GM12864 (cell line): ENCODE data around the gene LYZL1.
"Not testable (repeated sequence)": the region's sequence is repeated elsewhere in the genome, so short reads cannot be mapped to it uniquely, and the experiment has no call there.

Experiments
- DNase-seq: peaks from one replicate; pipeline ENCODE4 v3.0.0-alpha.2; 2011; ENCODE audit warnings: low read depth
- H3K4me3 ChIP-seq: 2 replicates; pipeline ENCODE4 v1.5.1; 2011; ENCODE audit warnings: mild to moderate bottlenecking, low read depth, low read length, control low read depth
- TF ChIP-seq, protein P1 (sequence below): IDR thresholded peaks from 2 replicates; pipeline ENCODE4 v1.5.1; 2011; ENCODE audit warnings: low read depth, mild to moderate bottlenecking, moderate library complexity, low read length, control low read depth, inconsistent platforms; ENCODE audit errors: missing control alignments

The LYZL1 gene

DNA sequence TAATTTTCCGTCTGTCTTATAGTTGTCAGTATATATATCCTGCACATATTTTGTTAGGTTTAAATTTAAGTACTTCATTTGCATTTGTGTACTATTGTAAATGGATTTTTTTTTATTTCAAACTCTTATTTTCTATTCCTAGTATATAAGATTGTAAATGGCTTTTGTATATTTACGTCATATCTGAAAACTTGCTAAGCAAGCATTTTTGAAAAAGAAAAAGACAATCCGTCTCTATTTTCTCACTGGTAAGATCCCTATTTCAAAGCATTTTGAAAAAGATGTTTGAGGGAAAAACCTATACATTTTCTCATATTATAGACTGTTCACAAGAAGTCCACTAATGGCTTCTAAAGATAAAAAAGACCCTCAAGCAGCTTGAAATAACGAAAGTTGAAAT, 1.2 kb upstream of the LYZL1 start:
- DNase-seq = no peak
- H3K4me3 ChIP-seq = no peak overlapping the region
- TF ChIP-seq, protein P1, sequence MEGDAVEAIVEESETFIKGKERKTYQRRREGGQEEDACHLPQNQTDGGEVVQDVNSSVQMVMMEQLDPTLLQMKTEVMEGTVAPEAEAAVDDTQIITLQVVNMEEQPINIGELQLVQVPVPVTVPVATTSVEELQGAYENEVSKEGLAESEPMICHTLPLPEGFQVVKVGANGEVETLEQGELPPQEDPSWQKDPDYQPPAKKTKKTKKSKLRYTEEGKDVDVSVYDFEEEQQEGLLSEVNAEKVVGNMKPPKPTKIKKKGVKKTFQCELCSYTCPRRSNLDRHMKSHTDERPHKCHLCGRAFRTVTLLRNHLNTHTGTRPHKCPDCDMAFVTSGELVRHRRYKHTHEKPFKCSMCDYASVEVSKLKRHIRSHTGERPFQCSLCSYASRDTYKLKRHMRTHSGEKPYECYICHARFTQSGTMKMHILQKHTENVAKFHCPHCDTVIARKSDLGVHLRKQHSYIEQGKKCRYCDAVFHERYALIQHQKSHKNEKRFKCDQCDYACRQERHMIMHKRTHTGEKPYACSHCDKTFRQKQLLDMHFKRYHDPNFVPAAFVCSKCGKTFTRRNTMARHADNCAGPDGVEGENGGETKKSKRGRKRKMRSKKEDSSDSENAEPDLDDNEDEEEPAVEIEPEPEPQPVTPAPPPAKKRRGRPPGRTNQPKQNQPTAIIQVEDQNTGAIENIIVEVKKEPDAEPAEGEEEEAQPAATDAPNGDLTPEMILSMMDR = no peak

DNA sequence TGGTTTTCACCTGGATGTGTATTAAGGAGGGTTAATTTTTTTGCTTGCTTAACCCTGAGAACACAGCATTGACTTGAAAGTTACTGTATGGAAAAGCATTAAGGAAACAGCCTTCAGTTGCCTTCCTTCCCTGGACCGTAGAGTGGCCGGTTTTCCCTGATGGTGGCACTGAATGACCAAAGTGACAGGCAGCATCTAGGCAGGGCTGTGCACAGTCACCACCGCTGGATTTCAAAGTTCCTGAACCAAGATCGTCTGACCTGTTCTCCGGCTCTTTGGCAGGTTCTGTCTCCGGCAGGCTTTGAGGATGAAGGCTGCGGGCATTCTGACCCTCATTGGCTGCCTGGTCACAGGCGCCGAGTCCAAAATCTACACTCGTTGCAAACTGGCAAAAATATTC, 2.7 kb downstream of the LYZL1 start:
- not testable (repeated sequence) for DNase-seq, H3K4me3 ChIP-seq

DNA sequence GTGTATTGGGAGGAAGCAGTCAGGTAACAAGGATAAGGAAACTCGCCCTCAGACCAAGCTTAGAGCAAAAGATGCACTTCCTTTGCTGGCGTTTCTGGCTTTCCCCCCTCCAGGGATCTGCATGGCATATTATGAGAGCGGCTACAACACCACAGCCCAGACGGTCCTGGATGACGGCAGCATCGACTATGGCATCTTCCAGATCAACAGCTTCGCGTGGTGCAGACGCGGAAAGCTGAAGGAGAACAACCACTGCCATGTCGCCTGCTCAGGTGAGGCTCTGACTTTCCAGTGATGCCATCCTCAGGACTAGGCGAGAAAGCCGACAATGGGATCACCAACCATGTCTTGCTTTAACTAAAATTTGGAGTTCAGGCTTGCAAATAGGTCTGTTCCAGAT, 3.5 kb downstream of the LYZL1 start:
- DNase-seq, H3K4me3 ChIP-seq: not testable (repeated sequence)

DNA sequence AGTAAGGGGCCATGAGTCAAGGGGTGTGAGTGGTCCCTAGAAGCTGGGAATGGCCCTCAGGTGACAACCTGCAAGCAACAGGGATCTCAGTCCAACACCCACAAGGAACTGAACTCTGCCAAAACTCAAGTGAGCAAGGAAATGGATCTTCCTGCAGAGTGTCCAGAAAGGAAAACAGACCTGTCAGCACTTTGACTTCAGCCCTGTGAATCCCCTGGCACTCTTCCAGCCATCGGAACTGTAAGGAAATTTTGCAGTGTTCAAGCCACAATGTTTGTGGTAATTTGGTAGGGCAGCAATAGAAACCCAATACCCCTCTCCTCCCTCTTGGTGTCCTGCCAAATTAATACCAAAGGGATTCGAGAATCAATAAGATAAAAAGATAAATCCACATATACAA, 6.9 kb downstream of the LYZL1 start:
- TF ChIP-seq, protein P1 = no peak
- H3K4me3 ChIP-seq = no peak overlapping the region
- no peak for DNase-seq

DNA sequence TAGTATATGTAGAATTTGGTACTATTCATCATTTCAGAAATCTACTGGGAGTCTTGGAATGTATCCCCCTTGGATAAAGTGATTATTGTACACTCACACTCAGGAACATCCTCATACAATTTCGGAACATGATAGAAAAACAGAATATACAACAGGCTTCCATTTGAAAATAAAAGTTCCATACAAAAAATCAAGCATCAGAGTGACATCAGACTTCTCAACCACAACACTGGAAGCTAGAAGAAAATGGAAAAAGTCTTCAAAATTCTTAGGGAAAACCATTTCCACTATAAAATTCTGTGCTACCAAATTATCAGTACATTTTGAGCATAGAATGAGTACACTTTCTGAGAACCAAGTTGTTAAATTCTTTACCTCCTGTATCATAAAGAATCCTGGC, 8.8 kb downstream of the LYZL1 start:
- no peak for DNase-seq
- no peak overlapping the region for H3K4me3 ChIP-seq
- TF ChIP-seq, protein P1 = no peak

DNA sequence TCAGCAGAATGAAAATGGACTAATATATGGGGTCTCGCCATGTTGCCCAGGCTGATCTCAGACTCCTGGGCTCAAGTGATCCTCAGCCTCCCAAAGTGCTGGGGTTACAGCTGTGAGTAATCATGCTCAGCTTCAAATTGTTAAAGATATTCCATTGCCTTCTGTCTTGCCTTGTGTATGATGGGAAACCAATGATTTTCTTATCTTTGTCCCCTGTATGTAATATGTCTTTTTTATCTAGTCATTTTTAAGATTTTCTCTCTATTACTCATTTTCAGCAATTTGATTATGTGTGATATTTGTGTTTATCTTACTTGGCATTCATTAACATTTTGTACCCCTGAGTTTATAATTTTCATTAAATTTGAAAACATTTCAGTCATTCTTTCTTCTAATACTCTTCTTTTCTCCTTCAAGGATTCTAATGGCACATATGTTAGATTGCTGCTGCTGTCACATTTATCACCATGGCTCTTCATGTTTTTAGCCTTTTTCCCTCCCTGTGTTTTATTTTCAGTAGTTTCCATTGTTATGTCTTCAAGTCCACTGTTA, 12.6 kb downstream of the LYZL1 start:
- DNase-seq = no peak
- H3K4me3 ChIP-seq = no peak overlapping the region
- TF ChIP-seq, protein P1 = no peak

DNA sequence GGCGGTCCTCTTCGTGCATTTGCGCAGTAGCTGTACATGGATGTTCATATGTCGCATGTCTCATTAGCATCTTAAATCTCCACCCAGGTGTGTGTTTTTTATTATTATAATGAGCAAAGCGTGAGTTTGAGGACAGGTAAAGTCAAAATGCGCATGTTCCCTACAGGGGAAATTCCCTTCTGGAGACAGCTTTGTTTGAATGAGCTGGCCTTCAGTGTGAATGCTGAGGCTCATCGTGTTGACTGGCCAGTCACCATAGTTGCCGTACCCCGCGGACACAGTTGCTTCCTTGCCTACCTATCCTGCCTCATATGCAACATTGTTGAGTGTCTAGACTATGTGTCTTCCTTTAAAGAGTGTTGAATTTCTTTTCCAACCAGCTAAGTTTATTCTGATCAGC, 13.6 kb downstream of the LYZL1 start:
- no peak for DNase-seq
- H3K4me3 ChIP-seq = no peak overlapping the region
- TF ChIP-seq, protein P1 = no peak

DNA sequence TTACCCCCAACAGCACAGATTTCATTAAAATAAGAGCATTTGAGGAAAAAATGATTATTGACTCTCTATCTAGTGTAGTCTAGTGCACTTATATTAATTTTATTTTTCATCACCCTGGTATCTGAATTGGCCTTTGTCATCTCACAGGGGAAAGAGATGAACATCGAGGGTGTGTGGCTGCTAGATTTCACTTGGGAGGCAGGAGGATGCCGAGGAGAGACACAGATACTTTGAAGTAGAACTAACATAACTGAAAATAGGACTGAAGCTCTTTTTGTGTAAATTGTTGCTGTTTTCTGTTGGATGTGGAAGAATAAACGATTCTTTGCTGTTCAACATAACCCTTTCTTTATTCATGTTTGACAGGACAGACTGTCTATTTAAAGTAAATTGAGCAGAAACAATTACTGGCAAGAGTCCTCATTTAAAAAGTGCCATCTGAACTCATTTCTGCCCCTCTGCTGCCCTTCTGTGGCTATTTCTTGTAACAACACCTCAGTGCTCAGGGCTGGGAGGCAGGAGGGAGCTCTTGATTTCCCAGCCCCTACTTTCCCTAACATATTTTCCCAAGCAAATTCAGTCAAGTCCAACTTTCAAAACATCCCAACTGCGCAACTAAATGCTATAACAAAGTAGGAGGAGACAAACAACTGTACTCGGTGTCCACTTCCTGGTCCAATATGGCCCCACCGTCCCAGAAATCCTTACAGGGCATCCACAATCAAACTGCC, 15.6 kb downstream of the LYZL1 start:
- no peak overlapping the region for H3K4me3 ChIP-seq
- TF ChIP-seq, protein P1 = peak; percentile 68
- peak; percentile 7 for DNase-seq
